Thoracic aorta (tissue), 2 donors: ENCODE results near the gene POGLUT2. TPM values are rescaled to one million over a fixed set of nuclear protein-coding genes. Genes with fewer than 3 reads are reported as not detected.

Experiments used
- ATAC-seq: fragments of 150-250 bp; one replicate; pipeline ENCODE4 v1.8.0; 2017; ENCODE audit warnings: low read depth; ENCODE audit not compliant: insufficient number of reproducible peaks, low FRiP score
- DNase-seq: peaks from one replicate; pipeline ENCODE4 v3.0.0-alpha.2; 2020; ENCODE audit warnings: low spot score
- H3K27ac ChIP-seq, 2 donors: fragments of 200-600 bp; sonication (generic); 1 replicate in 1 of 2; 2 replicates in 1 of 2; pipeline ENCODE4 v1.5.1; 2016; ENCODE audit warnings: mild to moderate bottlenecking in 2 of 2, moderate library complexity in 2 of 2
- H3K27me3 ChIP-seq: fragments of 200-600 bp; sonication (generic); replicated peaks from 2 replicates; pipeline ENCODE4 v1.6.0; 2016; ENCODE audit warnings: mild to moderate bottlenecking; ENCODE audit not compliant: insufficient read depth
- H3K36me3 ChIP-seq: fragments of 200-600 bp; sonication (generic); one replicate; pipeline ENCODE4 v1.5.1; 2016
- H3K4me1 ChIP-seq, 2 donors: fragments of 200-600 bp; sonication (generic); 1 replicate in 1 of 2; 2 replicates in 1 of 2; pipeline versions ENCODE4 v1.5.1 to v1.6.0; 2016; ENCODE audit warnings: low read depth in 2 of 2, mild to moderate bottlenecking in 1 of 2; ENCODE audit not compliant: control insufficient read depth in 1 of 2
- H3K4me3 ChIP-seq: fragments of 200-600 bp; sonication (generic); 2 replicates; pipeline ENCODE4 v1.5.1; 2016; ENCODE audit warnings: mild to moderate bottlenecking
- H3K9me3 ChIP-seq: fragments of 200-600 bp; sonication (generic); 2 replicates; pipeline ENCODE4 v1.5.1; 2016
- CTCF ChIP-seq: fragments of 200-600 bp; sonication (generic); IDR thresholded peaks from one replicate; pipeline ENCODE4 v1.5.1; 2019; ENCODE audit warnings: antibody characterized with exemption
- total RNA-seq, 2 donors: library from RNA; depleted of rRNA; stranded (reverse); fragments of >200 nt; gene quantifications; one replicate each; pipeline versions ENCODE4 v1.1.0 to v1.2.3, GENCODE V29; 2016

POGLUT2 gene
- 10 to 100 TPM in 1 of 2 donors, 1 to 10 TPM in 1; 7.3 to 11.9 TPM for total RNA-seq

DNA sequence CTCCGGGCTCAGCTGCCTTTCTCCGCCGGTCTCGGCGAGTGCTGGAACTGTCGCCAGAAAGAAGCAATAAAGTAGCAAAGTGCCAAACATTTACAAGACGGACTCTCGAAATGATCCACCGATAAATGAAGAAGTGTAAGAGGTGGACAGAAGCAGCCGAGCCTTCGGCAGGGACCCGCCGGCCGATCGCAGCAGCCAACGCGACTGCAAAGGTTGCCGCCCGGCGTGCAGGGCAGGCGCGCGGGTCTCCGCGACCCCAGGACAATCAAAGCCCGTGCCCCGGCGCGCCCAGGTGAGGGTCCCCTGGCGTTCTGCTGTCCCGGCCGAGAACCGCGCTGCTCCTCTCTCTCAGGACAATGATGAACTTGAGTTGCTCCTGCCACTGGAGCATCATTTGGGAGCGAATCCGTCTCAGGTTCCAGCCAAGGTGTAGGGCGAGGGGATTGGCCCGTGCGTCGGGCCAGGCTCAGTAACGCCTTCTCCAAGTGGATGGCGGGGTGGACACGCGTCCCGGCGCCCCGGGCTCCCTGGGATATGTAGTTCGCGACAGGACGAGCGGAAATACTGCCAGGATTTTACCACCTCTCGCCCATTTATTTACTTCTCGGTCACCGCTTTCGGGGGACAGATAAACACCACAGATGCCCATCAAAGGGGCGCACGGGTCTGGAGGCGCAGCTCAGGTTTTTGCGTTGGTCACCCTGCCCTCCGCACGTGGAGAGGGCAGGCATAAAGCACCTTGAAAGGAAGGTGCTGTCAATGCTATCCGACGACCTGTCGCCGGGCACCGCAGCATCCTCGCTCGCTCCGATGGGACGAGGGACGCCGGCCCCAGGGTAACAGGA is at the start of gene POGLUT2, which contains the start of gene BIVM:
POGLUT2 (minus strand) TSS at position 396 of the 845 bp plus-strand sequence; CDS start at position 90, 306 bp downstream.
BIVM (plus strand) TSS at position 539 of the 845 bp plus-strand sequence. CDS start 8,149 bp downstream, outside the sequence.
- peak within 1 kb of the TSS; percentile 71 to 80 for H3K27ac ChIP-seq
- no peaks in the 10 kb centered on the region for H3K36me3 ChIP-seq
- ATAC-seq (peak; percentile 61), DNase-seq (peak; percentile 63)
- H3K27me3 ChIP-seq = no peaks in the 10 kb centered on the region
- H3K4me3 ChIP-seq = peak within 1 kb of the TSS; percentile 84
- peaks cover 3 to 20% of the 10 kb centered on the region in 2 donors for H3K4me1 ChIP-seq
- no peaks in the 10 kb centered on the region for H3K9me3 ChIP-seq
- TF ChIP-seq CTCF = no peak

DNA sequence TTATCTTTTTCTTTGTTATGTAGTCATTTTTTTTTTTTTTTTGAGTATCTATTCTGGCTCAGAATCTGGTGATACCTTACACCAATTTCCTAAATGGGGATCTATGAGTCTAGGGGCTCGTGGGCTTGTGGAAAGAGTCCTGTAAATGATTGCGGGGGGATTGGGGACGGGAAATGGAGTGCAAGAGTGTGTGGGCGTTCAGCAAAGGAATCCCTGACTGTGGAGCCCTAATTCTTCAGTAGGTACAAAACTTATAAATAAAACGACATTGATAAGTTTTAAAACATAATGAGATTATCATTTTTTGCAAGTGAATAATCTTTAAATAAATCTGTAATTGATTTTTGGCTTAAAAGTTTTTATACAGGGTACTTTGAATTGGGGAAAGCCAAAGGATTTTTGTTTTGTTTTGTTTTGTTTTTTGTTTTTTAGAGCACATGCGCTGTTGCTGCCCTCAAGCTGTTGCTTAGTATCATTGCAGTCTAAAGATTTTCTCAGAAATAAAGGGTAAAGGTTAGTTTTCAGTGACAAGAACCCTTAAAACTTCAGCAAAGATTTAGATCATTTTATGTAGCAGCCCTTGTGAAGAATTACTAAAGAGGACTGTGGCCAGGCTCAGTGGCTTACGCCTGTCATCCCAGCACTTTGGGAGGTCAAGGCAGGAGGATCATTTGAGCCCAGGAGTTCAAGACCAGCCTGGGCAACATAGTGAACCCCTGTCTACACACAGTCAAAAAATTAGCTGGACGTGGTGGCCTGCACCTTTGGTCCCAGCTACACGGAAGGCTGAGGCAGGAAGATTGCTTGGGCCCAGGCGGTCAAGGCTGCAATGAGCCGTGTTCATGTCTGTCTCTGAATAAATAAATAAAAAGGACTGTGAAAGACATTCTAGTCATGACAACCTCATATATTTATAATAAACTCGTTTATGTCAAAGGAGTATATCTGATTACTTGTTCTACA is 48.8 kb upstream of the POGLUT2 start:
- H3K27me3 ChIP-seq = no peaks in the 10 kb centered on the region
- H3K27ac ChIP-seq = peak overlapping the region; percentile 85 to 92
- H3K36me3 ChIP-seq = no peaks in the 10 kb centered on the region
- H3K4me1 ChIP-seq = peaks cover 7 to 18% of the 10 kb centered on the region in 2 donors
- no peak for DNase-seq
- ATAC-seq = no peak
- peak; percentile 43 for TF ChIP-seq CTCF
- no peaks in the 10 kb centered on the region for H3K9me3 ChIP-seq
- peak overlapping the region; percentile 75 for H3K4me3 ChIP-seq

DNA sequence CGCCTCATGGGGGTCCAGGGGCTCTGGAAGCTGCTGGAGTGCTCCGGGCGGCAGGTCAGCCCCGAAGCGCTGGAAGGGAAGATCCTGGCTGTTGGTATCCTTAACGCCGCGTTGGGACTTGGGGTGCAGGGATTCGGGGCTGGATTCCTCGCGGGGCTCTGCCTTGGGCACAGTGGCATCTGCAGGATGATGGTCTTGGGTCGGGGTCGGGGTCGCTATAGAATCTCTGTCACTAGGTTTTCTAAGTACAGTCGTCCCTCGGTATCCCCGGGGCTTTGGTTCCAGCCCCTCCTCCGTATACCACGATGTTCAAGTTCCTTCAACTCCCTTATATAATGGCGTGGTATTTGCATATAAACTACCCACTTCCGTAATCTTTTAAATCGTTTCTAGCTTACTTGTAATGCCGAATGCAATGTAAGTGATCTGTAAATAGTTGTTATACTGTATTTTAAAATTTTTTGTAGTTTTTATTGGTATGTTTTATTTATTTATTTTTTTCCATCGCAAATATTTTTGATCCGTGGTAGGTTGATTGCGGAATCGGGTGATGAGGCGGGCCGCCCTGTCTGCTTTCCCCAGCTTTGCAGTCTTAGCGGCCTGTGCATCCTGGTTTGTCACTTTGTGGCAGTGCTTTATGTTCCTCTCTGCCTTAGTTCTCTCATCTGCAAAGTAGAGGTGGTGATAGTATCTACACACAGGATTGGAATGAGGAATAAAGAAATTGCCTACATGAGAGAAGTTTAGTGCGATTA is 47.7 kb upstream of the POGLUT2 start:
- peak overlapping the region; percentile 75 for H3K4me3 ChIP-seq
- H3K9me3 ChIP-seq = no peaks in the 10 kb centered on the region
- H3K27me3 ChIP-seq = no peaks in the 10 kb centered on the region
- ATAC-seq (no peak), DNase-seq (no peak)
- TF ChIP-seq CTCF = no peak
- H3K36me3 ChIP-seq = no peaks in the 10 kb centered on the region
- H3K27ac ChIP-seq = peak overlapping the region; percentile 85 to 92
- H3K4me1 ChIP-seq = peaks cover 7 to 18% of the 10 kb centered on the region in 2 donors

- Histone ChIP-seq H3K9me3 (no peaks in the 10 kb centered on the region), H3K4me3 (peak within 1 kb of the TSS; percentile 75), H3K4me1 (peaks cover 7 to 18% of the 10 kb centered on the region in 2 donors), H3K27ac (peak within 1 kb of the TSS; percentile 85 to 92), H3K36me3 (no peaks in the 10 kb centered on the region), H3K27me3 (no peaks in the 10 kb centered on the region)
- ATAC-seq (peak; percentile 91), DNase-seq (peak; percentile 84)
- no peak for TF ChIP-seq CTCF
These were observed 47.0 kb upstream of the POGLUT2 start, which contains the start of gene ERCC5 for GRCh38 chr13:102845630-102846260. Gene ERCC5 (plus strand): TSS chr13:102846032. CDS start chr13:102846267, 235 bp downstream.
